ENCODE measurements around the gene ATXN7L3B.

Gene ATXN7L3B

DNA sequence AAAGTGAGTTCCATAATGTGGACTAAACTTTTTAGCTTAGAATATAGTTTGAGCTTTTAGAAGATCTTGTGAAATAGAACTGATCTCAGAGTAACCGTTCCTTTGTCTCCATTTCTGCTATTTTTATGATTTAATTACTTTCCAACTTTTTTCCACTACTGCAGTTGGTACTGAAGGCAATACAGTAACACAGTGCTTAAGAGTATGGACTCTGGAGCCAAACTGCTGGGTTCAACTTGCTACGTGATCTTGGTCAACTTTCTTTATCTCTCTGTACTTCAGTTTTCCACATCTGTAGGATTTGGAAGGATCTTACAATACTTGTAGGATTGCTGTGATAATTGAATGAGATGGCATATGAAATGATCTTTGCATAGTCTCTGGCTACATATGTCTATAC lies 40.9 kb downstream of the ATXN7L3B start:
- H3K79me1 ChIP-seq (replicated peaks; ENCODE audit: low read length, poor library complexity, severe bottlenecking): no peaks in the 10 kb centered on the region
- H2BK120ac ChIP-seq (ENCODE audit: low read depth, low read length): no peak overlapping the region
- H2BK5ac ChIP-seq (ENCODE audit: low read depth, low read length, poor library complexity, severe bottlenecking): no peak overlapping the region
- H4K91ac ChIP-seq (ENCODE audit: low read length): no peak overlapping the region
- H3K14ac ChIP-seq (ENCODE audit: low read length in 2 of 2): no peak overlapping the region
- H3K27me3 ChIP-seq (ENCODE audit: control insufficient read depth in 1 of 2, insufficient read depth in 1 of 2, low read length in 2 of 2): no peaks in the 10 kb centered on the region
- 81% methylated on average over 2 of the region's 2 CpGs for WGBS
- H2BK12ac ChIP-seq (ENCODE audit: low read length in 2 of 2): no peak overlapping the region
- no peak for DNase-seq
- peaks cover 5% of the 10 kb centered on the region for H3K9me3 ChIP-seq (ENCODE audit: control insufficient read depth, low read length)
- H3K23ac ChIP-seq (ENCODE audit: low read length in 2 of 2): no peak overlapping the region
- H3K9ac ChIP-seq (ENCODE audit: low read length): no peak overlapping the region
- no peak overlapping the region for H3K4me2 ChIP-seq (ENCODE audit: low read length, poor library complexity, severe bottlenecking)
- H3K36me3 ChIP-seq (ENCODE audit: control insufficient read depth in 1 of 2, insufficient read depth in 2 of 2, low read depth in 1 of 2, low read length in 2 of 2): no peaks in the 10 kb centered on the region
- H3K4ac ChIP-seq (ENCODE audit: low read depth in 1 of 2, low read length in 2 of 2): no peak overlapping the region
- no peaks in the 10 kb centered on the region for H3K4me1 ChIP-seq (ENCODE audit: control insufficient read depth, insufficient read depth, low read depth, low read length)
- H3K27ac ChIP-seq (ENCODE audit: low read length, poor library complexity, severe bottlenecking): no peak overlapping the region
- no peak overlapping the region for H2AK5ac ChIP-seq (ENCODE audit: low read length, severe bottlenecking)
- no peak overlapping the region for H3K4me3 ChIP-seq (ENCODE audit: insufficient read depth in 1 of 2, low read depth in 1 of 2, low read length in 2 of 2)
- no peak overlapping the region for H4K8ac ChIP-seq (ENCODE audit: low read length)
- H2BK15ac ChIP-seq (ENCODE audit: low read depth, poor library complexity, severe bottlenecking): no peak overlapping the region
- no peak overlapping the region for H2AFZ ChIP-seq (ENCODE audit: low read depth, low read length)
- H3K18ac ChIP-seq (ENCODE audit: low read depth in 1 of 2, low read length in 2 of 2): no peak overlapping the region

GRCh38 chr12:74579446-74579845 lies 41.8 kb downstream of the ATXN7L3B start:
- H3K27ac ChIP-seq (ENCODE audit: low read length, poor library complexity, severe bottlenecking): no peak overlapping the region
- WGBS: 83% methylated on average over 1 of the region's 1 CpG
- no peak overlapping the region for H4K8ac ChIP-seq (ENCODE audit: low read length)
- no peaks in the 10 kb centered on the region for H3K27me3 ChIP-seq (ENCODE audit: control insufficient read depth in 1 of 2, insufficient read depth in 1 of 2, low read length in 2 of 2)
- no peak overlapping the region for H3K14ac ChIP-seq (ENCODE audit: low read length in 2 of 2)
- no peak overlapping the region for H2BK120ac ChIP-seq (ENCODE audit: low read depth, low read length)
- no peaks in the 10 kb centered on the region for H3K4me1 ChIP-seq (ENCODE audit: control insufficient read depth, insufficient read depth, low read depth, low read length)
- H3K9ac ChIP-seq (ENCODE audit: low read length): no peak overlapping the region
- no peak overlapping the region for H4K91ac ChIP-seq (ENCODE audit: low read length)
- no peak overlapping the region for H2AFZ ChIP-seq (ENCODE audit: low read depth, low read length)
- DNase-seq: no peak
- no peaks in the 10 kb centered on the region for H3K36me3 ChIP-seq (ENCODE audit: control insufficient read depth in 1 of 2, insufficient read depth in 2 of 2, low read depth in 1 of 2, low read length in 2 of 2)
- H2BK15ac ChIP-seq (ENCODE audit: low read depth, poor library complexity, severe bottlenecking): no peak overlapping the region
- no peak overlapping the region for H3K4me3 ChIP-seq (ENCODE audit: insufficient read depth in 1 of 2, low read depth in 1 of 2, low read length in 2 of 2)
- no peak overlapping the region for H3K18ac ChIP-seq (ENCODE audit: low read depth in 1 of 2, low read length in 2 of 2)
- H3K9me3 ChIP-seq (ENCODE audit: control insufficient read depth, low read length): no peaks in the 10 kb centered on the region
- H3K23ac ChIP-seq (ENCODE audit: low read length in 2 of 2): no peak overlapping the region
- no peak overlapping the region for H2BK12ac ChIP-seq (ENCODE audit: low read length in 2 of 2)
- no peak overlapping the region for H2AK5ac ChIP-seq (ENCODE audit: low read length, severe bottlenecking)
- H3K4ac ChIP-seq (ENCODE audit: low read depth in 1 of 2, low read length in 2 of 2): no peak overlapping the region
- H2BK5ac ChIP-seq (ENCODE audit: low read depth, low read length, poor library complexity, severe bottlenecking): no peak overlapping the region
- H3K79me1 ChIP-seq (replicated peaks; ENCODE audit: low read length, poor library complexity, severe bottlenecking): no peaks in the 10 kb centered on the region
- no peak overlapping the region for H3K4me2 ChIP-seq (ENCODE audit: low read length, poor library complexity, severe bottlenecking)

- no peaks in the 10 kb centered on the region for H3K4me1 ChIP-seq (ENCODE audit: control insufficient read depth, insufficient read depth, low read depth, low read length)
- no peak overlapping the region for H4K8ac ChIP-seq (ENCODE audit: low read length)
- no peak overlapping the region for H3K18ac ChIP-seq (ENCODE audit: low read depth in 1 of 2, low read length in 2 of 2)
- H3K23ac ChIP-seq (ENCODE audit: low read length in 2 of 2): no peak overlapping the region
- H2BK12ac ChIP-seq (ENCODE audit: low read length in 2 of 2): no peak overlapping the region
- H2BK15ac ChIP-seq (ENCODE audit: low read depth, poor library complexity, severe bottlenecking): no peak overlapping the region
- H3K27me3 ChIP-seq (ENCODE audit: control insufficient read depth in 1 of 2, insufficient read depth in 1 of 2, low read length in 2 of 2): no peaks in the 10 kb centered on the region
- no peak overlapping the region for H2BK120ac ChIP-seq (ENCODE audit: low read depth, low read length)
- H3K79me1 ChIP-seq (replicated peaks; ENCODE audit: low read length, poor library complexity, severe bottlenecking): no peaks in the 10 kb centered on the region
- no peak overlapping the region for H4K91ac ChIP-seq (ENCODE audit: low read length)
- H3K27ac ChIP-seq (ENCODE audit: low read length, poor library complexity, severe bottlenecking): no peak overlapping the region
- no peaks in the 10 kb centered on the region for H3K9me3 ChIP-seq (ENCODE audit: control insufficient read depth, low read length)
- H3K4me3 ChIP-seq (ENCODE audit: insufficient read depth in 1 of 2, low read depth in 1 of 2, low read length in 2 of 2): no peak overlapping the region
- WGBS: no CpG with 5 or more reads among the region's 1 CpG
- no peak overlapping the region for H3K4me2 ChIP-seq (ENCODE audit: low read length, poor library complexity, severe bottlenecking)
- DNase-seq: no peak
- no peak overlapping the region for H2BK5ac ChIP-seq (ENCODE audit: low read depth, low read length, poor library complexity, severe bottlenecking)
- no peak overlapping the region for H3K14ac ChIP-seq (ENCODE audit: low read length in 2 of 2)
- no peak overlapping the region for H3K4ac ChIP-seq (ENCODE audit: low read depth in 1 of 2, low read length in 2 of 2)
- no peaks in the 10 kb centered on the region for H3K36me3 ChIP-seq (ENCODE audit: control insufficient read depth in 1 of 2, insufficient read depth in 2 of 2, low read depth in 1 of 2, low read length in 2 of 2)
- no peak overlapping the region for H3K9ac ChIP-seq (ENCODE audit: low read length)
- no peak overlapping the region for H2AK5ac ChIP-seq (ENCODE audit: low read length, severe bottlenecking)
- no peak overlapping the region for H2AFZ ChIP-seq (ENCODE audit: low read depth, low read length)
Observed at GRCh38 chr12:74579981-74580380, 42.3 kb downstream of the ATXN7L3B start.

GRCh38 chr12:74581439-74581838 lies 43.8 kb downstream of the ATXN7L3B start:
- Histone ChIP-seq H3K79me1 (replicated peaks; ENCODE audit: low read length, poor library complexity, severe bottlenecking) (no peaks in the 10 kb centered on the region), H3K14ac (ENCODE audit: low read length in 2 of 2) (no peak overlapping the region), H3K9me3 (ENCODE audit: control insufficient read depth, low read length) (no peaks in the 10 kb centered on the region), H4K8ac (ENCODE audit: low read length) (no peak overlapping the region), H3K4ac (ENCODE audit: low read depth in 1 of 2, low read length in 2 of 2) (no peak overlapping the region), H4K91ac (ENCODE audit: low read length) (no peak overlapping the region), H2AK5ac (ENCODE audit: low read length, severe bottlenecking) (no peak overlapping the region), H3K9ac (ENCODE audit: low read length) (no peak overlapping the region), H2BK120ac (ENCODE audit: low read depth, low read length) (no peak overlapping the region), H3K27ac (ENCODE audit: low read length, poor library complexity, severe bottlenecking) (no peak overlapping the region), H3K27me3 (ENCODE audit: control insufficient read depth in 1 of 2, insufficient read depth in 1 of 2, low read length in 2 of 2) (no peaks in the 10 kb centered on the region), H2AFZ (ENCODE audit: low read depth, low read length) (no peak overlapping the region), H2BK5ac (ENCODE audit: low read depth, low read length, poor library complexity, severe bottlenecking) (no peak overlapping the region), H2BK15ac (ENCODE audit: low read depth, poor library complexity, severe bottlenecking) (no peak overlapping the region), H2BK12ac (ENCODE audit: low read length in 2 of 2) (no peak overlapping the region), H3K4me1 (ENCODE audit: control insufficient read depth, insufficient read depth, low read depth, low read length) (no peaks in the 10 kb centered on the region), H3K4me3 (ENCODE audit: insufficient read depth in 1 of 2, low read depth in 1 of 2, low read length in 2 of 2) (no peak overlapping the region), H3K36me3 (ENCODE audit: control insufficient read depth in 1 of 2, insufficient read depth in 2 of 2, low read depth in 1 of 2, low read length in 2 of 2) (no peaks in the 10 kb centered on the region), H3K23ac (ENCODE audit: low read length in 2 of 2) (no peak overlapping the region), H3K4me2 (ENCODE audit: low read length, poor library complexity, severe bottlenecking) (no peak overlapping the region), H3K18ac (ENCODE audit: low read depth in 1 of 2, low read length in 2 of 2) (no peak overlapping the region)
- no peak for DNase-seq
- WGBS: no CpG with 5 or more reads among the region's 2 CpGs

Data from mesenchymal stem cell (in vitro differentiated cells and primary cell).